NCI-H82 (cell line): ENCODE data around the gene GNAI3.

ENCODE experiments used
- DNase-seq: peaks from one replicate; lab custom pipeline; 2025; lab: John Stamatoyannopoulos, UW

Gene GNAI3

GRCh38 chr1:109598655-109599054 lies 50.2 kb downstream of the GNAI3 start:
- peak; percentile 65 for DNase-seq

GRCh38 chr1:109603229-109603628 lies 54.8 kb downstream of the GNAI3 start:
- DNase-seq, result no peak

- DNase-seq, result no peak
Measured at GRCh38 chr1:109605381-109605780, 57.0 kb downstream of the GNAI3 start.

- DNase-seq, result no peak
Measured at GRCh38 chr1:109609881-109610280, 61.5 kb downstream of the GNAI3 start.

GRCh38 chr1:109610609-109611307 lies 62.3 kb downstream of the GNAI3 start:
- no peak for DNase-seq

GRCh38 chr1:109611308-109611990 lies 63.0 kb downstream of the GNAI3 start:
- peak; percentile 98 for DNase-seq

GRCh38 chr1:109613361-109614147 lies 65.1 kb downstream of the GNAI3 start:
- DNase-seq, result peak; percentile 97

GRCh38 chr1:109615879-109616278 lies 67.5 kb downstream of the GNAI3 start:
- DNase-seq, result no peak

- DNase-seq, result no peak
Measured at GRCh38 chr1:109616391-109616790, 68.0 kb downstream of the GNAI3 start.

- peak; percentile 36 for DNase-seq
Measured at GRCh38 chr1:109617291-109617801, 68.9 kb downstream of the GNAI3 start.

- DNase-seq, result peak; percentile 89
Measured at GRCh38 chr1:109618661-109619575, 70.5 kb downstream of the GNAI3 start.

GRCh38 chr1:109619576-109620400 lies 71.4 kb downstream of the GNAI3 start, which contains the start of the genes AMPD2 and GNAT2:
Gene AMPD2, plus strand, starts transcription at chr1:109619837. Its CDS starts 1,339 bp downstream, at chr1:109621176.
Gene GNAT2, minus strand, starts transcription at chr1:109619616. Its CDS starts 6,746 bp downstream, at chr1:109612870.
- DNase-seq, result peak; percentile 88

GRCh38 chr1:109620401-109620791 lies 72.0 kb downstream of the GNAI3 start:
- peak; percentile 62 for DNase-seq

- peak; percentile 95 for DNase-seq
Measured at GRCh38 chr1:109620841-109621286, 72.4 kb downstream of the GNAI3 start.

- DNase-seq, result no peak
Measured at GRCh38 chr1:109621379-109622136, 73.1 kb downstream of the GNAI3 start.

GRCh38 chr1:109622137-109622892 lies 73.9 kb downstream of the GNAI3 start:
- DNase-seq, result no peak

- no peak for DNase-seq
Measured at GRCh38 chr1:109622895-109623294, 74.5 kb downstream of the GNAI3 start.

- DNase-seq, result no peak
Measured at GRCh38 chr1:109623601-109624161, 75.3 kb downstream of the GNAI3 start.
